PC-3 (cell line): ENCODE measurements around the gene SMG7.

ENCODE experiments used
- EZH2phosphoT487 ChIP-seq: fragments of 300-600 bp; sonication (generic); IDR thresholded peaks from 2 replicates; pipeline ENCODE4 v1.6.1; 2018; ENCODE audit warnings: mild to moderate bottlenecking, antibody characterized with exemption, low read length, borderline replicate concordance
- TF ChIP-seq, protein P1 (sequence below): fragments of 300-600 bp; sonication (generic); conservative IDR thresholded peaks from 2 replicates; pipeline ENCODE4 v1.5.1; 2017; ENCODE audit warnings: antibody characterized with exemption, low read depth, mild to moderate bottlenecking, low read length

DNA sequence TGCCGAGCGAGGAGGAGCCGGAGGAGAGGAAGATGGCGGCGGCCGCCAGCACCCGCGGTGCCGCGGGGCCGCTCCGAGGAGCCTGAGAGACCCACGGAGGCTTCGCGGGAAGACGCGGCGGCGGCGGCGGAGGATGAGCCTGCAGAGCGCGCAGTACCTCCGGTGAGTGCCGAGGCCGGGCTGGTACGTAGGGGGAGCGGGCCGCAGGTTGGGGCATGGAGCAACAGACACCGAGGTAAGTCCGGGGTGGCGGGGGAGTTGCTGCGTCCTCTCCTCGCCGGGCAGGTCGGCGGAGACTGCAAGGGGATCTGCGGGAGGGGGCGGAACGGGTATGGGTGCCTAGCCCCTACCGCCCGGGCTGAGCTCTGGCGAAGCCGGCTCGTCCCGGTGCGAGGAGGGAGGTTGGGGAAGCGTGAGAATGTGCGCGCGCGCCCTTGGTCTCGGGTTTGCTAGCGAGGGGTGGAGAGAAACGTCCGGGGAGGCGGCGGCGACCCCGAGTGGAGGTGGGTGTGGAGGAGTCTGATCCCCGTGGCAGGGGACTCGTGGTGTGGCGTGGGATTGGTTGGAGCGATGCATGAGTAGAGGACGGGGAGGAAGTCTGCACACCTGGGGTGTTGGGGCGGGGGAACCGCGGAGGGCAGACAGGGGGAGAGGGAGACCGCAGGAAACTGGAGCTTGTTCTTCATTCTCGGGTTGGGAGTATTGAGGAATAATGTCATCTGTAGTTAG, at the start of gene SMG7:
- TF ChIP-seq, protein P1, sequence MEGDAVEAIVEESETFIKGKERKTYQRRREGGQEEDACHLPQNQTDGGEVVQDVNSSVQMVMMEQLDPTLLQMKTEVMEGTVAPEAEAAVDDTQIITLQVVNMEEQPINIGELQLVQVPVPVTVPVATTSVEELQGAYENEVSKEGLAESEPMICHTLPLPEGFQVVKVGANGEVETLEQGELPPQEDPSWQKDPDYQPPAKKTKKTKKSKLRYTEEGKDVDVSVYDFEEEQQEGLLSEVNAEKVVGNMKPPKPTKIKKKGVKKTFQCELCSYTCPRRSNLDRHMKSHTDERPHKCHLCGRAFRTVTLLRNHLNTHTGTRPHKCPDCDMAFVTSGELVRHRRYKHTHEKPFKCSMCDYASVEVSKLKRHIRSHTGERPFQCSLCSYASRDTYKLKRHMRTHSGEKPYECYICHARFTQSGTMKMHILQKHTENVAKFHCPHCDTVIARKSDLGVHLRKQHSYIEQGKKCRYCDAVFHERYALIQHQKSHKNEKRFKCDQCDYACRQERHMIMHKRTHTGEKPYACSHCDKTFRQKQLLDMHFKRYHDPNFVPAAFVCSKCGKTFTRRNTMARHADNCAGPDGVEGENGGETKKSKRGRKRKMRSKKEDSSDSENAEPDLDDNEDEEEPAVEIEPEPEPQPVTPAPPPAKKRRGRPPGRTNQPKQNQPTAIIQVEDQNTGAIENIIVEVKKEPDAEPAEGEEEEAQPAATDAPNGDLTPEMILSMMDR, result no peak
- TF ChIP-seq EZH2phosphoT487, result no peak
